PC-9 (cell line): ENCODE results near the gene CYB5RL. TPM values are rescaled to one million over a fixed set of nuclear protein-coding genes. Genes with fewer than 3 reads are reported as not detected.

Experiments used
- BruUV-seq: library from RNA; stranded (reverse); fragments of 400-500 nt; replicated peaks from 2 replicates; lab custom pipeline; 2021; lab: Mats Ljungman, UMichigan
- CTCF ChIA-PET: fragments of 300-600 bp; sonication (Branson Sonifier 250); formaldehyde crosslinking; loops from one replicate; lab custom pipeline; 2022; ENCODE audit warnings: antibody characterized with exemption; lab: Charles Lee
- POLR2A ChIA-PET: fragments of 300-600 bp; sonication (Branson Sonifier 250); formaldehyde crosslinking; loops from one replicate; lab custom pipeline; 2022; ENCODE audit warnings: antibody characterized with exemption; ENCODE audit not compliant: unreplicated experiment; lab: Charles Lee
- DNase-seq, 2 experiments: peaks; one replicate each; pipeline versions ENCODE4 v3.0.0 to v3.0.0-alpha.2; 2015 to 2022; ENCODE audit warnings: mixed read lengths in 1 of 2
- H2AFZ ChIP-seq: fragments of 200-600 bp; sonication (generic); 2 replicates; pipeline ENCODE4 v1.8.1; 2017; ENCODE audit warnings: antibody characterized with exemption
- H3F3A ChIP-seq: fragments of 200-600 bp; sonication (generic); 2 replicates; pipeline ENCODE4 v1.8.1; 2017; ENCODE audit warnings: antibody characterized with exemption, mild to moderate bottlenecking, low read depth; ENCODE audit not compliant: insufficient read depth
- H3K27ac ChIP-seq: fragments of 200-600 bp; sonication (generic); 2 replicates; pipeline ENCODE4 v1.6.1; 2016; ENCODE audit warnings: mixed run types
- H3K27me3 ChIP-seq: fragments of 200-600 bp; sonication (generic); 2 replicates; pipeline ENCODE4 v1.6.1; 2016; ENCODE audit warnings: low read depth, mixed run types; ENCODE audit not compliant: insufficient read depth
- H3K36me3 ChIP-seq: fragments of 200-600 bp; sonication (generic); 2 replicates; pipeline ENCODE4 v1.6.1; 2016; ENCODE audit warnings: low read depth, mixed run types
- H3K4me1 ChIP-seq: fragments of 200-600 bp; sonication (generic); replicated peaks from 2 replicates; pipeline ENCODE4 v1.6.1; 2016; ENCODE audit warnings: mixed run types; ENCODE audit not compliant: insufficient read depth
- H3K4me2 ChIP-seq: fragments of 200-600 bp; sonication (generic); 2 replicates; pipeline ENCODE4 v1.6.1; 2017; ENCODE audit warnings: mixed run types
- H3K4me3 ChIP-seq: fragments of 200-600 bp; sonication (generic); 2 replicates; pipeline ENCODE4 v1.6.1; 2016; ENCODE audit warnings: mixed run types
- H3K79me2 ChIP-seq: fragments of 200-600 bp; sonication (generic); 2 replicates; pipeline ENCODE4 v1.6.1; 2017; ENCODE audit warnings: low read depth, mixed run types
- H3K9me2 ChIP-seq: fragments of 200-600 bp; sonication (generic); 2 replicates; pipeline ENCODE4 v1.8.1; 2017; ENCODE audit warnings: mild to moderate bottlenecking; ENCODE audit not compliant: insufficient read depth
- H3K9me3 ChIP-seq: fragments of 200-600 bp; sonication (generic); 2 replicates; pipeline ENCODE4 v1.8.1; 2016; ENCODE audit warnings: low read depth; ENCODE audit not compliant: insufficient read depth
- H4K20me1 ChIP-seq: fragments of 200-600 bp; sonication (generic); 2 replicates; pipeline ENCODE4 v1.8.1; 2017; ENCODE audit not compliant: insufficient read depth
- CTCF ChIP-seq: fragments of 200-600 bp; sonication (generic); conservative IDR thresholded peaks from 2 replicates; pipeline ENCODE4 v1.6.1; 2017; ENCODE audit warnings: mixed run types, antibody characterized with exemption, mild to moderate bottlenecking, moderate library complexity
- EZH2 ChIP-seq: fragments of 200-600 bp; sonication (generic); IDR thresholded peaks from 2 replicates; pipeline ENCODE4 v1.8.0; 2017; ENCODE audit warnings: antibody characterized with exemption, low read depth
- intact Hi-C: fragments of 100-400 bp; cut with micrococcal nuclease; formaldehyde crosslinking; loops from one replicate; pipeline ENCODE4 v1.10.0; 2022; ENCODE audit not compliant: unreplicated experiment
- total RNA-seq: library from RNA; stranded (reverse); gene quantifications from 2 replicates; pipeline ENCODE4 v1.2.3, GENCODE V29; 2021

Gene CYB5RL
- total RNA-seq, 1 experiment from 2014 or later = 6.7 TPM

GRCh38 chr1:54240741-54241335, 41.0 kb upstream of the CYB5RL start:
- no TSS peak for BruUV-seq
- no peaks in the 10 kb centered on the region for H3K27me3 ChIP-seq
- no peaks in the 10 kb centered on the region for H3K9me2 ChIP-seq
- H3K79me2 ChIP-seq = no peaks in the 10 kb centered on the region
- no peak for TF ChIP-seq EZH2
- TF ChIP-seq CTCF = no peak
- H3K9me3 ChIP-seq = no peaks in the 10 kb centered on the region
- DNase-seq = no peak
- H3K4me2 ChIP-seq = no peak overlapping the region
- H3F3A ChIP-seq = no peaks in the 10 kb centered on the region
- no peak overlapping the region for H3K4me3 ChIP-seq
- no peaks in the 10 kb centered on the region for H4K20me1 ChIP-seq
- ChIA-PET POLR2A (no interaction called here), CTCF (no interaction called here)
- H2AFZ ChIP-seq = no peak overlapping the region
- H3K36me3 ChIP-seq = no peaks in the 10 kb centered on the region
- intact Hi-C loops = no loop called here
- H3K27ac ChIP-seq = no peak overlapping the region
- no peaks in the 10 kb centered on the region for H3K4me1 ChIP-seq

- CTCF ChIA-PET = no interaction called here
- BruUV-seq = no TSS peak
These were observed 39.8 kb upstream of the CYB5RL start for GRCh38 chr1:54239631-54240031.

GRCh38 chr1:54239035-54239383, 39.2 kb upstream of the CYB5RL start:
- Histone ChIP-seq H3K4me2 (no peak overlapping the region), H3K27me3 (no peaks in the 10 kb centered on the region), H3K79me2 (no peaks in the 10 kb centered on the region), H3F3A (peaks cover 4% of the 10 kb centered on the region; the same call in 1 of the 2 replicates), H4K20me1 (no peaks in the 10 kb centered on the region), H3K9me3 (no peaks in the 10 kb centered on the region), H3K36me3 (no peaks in the 10 kb centered on the region), H3K9me2 (no peaks in the 10 kb centered on the region), H3K4me3 (no peak overlapping the region), H3K4me1 (no peaks in the 10 kb centered on the region), H2AFZ (no peak overlapping the region), H3K27ac (no peak overlapping the region)
- ChIA-PET CTCF (no interaction called here), POLR2A (no interaction called here)
- BruUV-seq = no TSS peak
- DNase-seq = no peak
- TF ChIP-seq CTCF (no peak), EZH2 (no peak)
- intact Hi-C loops = no loop called here

More at GRCh38 chr1:54239631-54240031, 39.8 kb upstream of the CYB5RL start:
- no peaks in the 10 kb centered on the region for H3K27me3 ChIP-seq
- no peaks in the 10 kb centered on the region for H3K36me3 ChIP-seq
- no peaks in the 10 kb centered on the region for H3K9me2 ChIP-seq
- peaks cover 4% of the 10 kb centered on the region; the same call in 1 of the 2 replicates for H3F3A ChIP-seq
- POLR2A ChIA-PET = no interaction called here
- intact Hi-C loops = no loop called here
- no peaks in the 10 kb centered on the region for H3K4me1 ChIP-seq
- no peaks in the 10 kb centered on the region for H4K20me1 ChIP-seq
- H2AFZ ChIP-seq = no peak overlapping the region
- H3K79me2 ChIP-seq = no peaks in the 10 kb centered on the region
- TF ChIP-seq EZH2 = no peak
- TF ChIP-seq CTCF = no peak
- H3K4me2 ChIP-seq = no peak overlapping the region
- no peaks in the 10 kb centered on the region for H3K9me3 ChIP-seq
- H3K4me3 ChIP-seq = no peak overlapping the region
- no peak overlapping the region for H3K27ac ChIP-seq
- no peak for DNase-seq
